Measurements from ENCODE around the gene ATXN7.

DNA sequence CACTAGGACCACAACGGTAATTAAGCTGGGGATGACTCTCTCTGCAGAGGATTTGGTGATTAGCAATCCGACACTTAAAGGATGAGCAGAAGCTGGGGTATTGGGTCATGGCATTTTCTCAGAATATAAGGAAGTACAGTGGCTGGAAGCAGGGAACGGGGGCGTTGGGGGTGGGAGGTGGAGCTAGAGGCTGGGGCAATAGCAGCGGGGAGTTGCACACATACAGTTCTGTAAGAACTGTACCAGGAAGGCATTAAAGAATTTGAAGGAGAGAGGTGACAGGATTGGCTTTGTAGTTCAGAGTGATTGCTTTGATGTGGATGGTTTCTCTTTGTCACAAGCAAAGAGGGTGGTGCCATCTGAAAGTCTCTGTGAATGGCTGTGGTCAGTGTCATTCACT is 131.4 kb downstream of the ATXN7 start:
- TF ChIP-seq, protein P1, sequence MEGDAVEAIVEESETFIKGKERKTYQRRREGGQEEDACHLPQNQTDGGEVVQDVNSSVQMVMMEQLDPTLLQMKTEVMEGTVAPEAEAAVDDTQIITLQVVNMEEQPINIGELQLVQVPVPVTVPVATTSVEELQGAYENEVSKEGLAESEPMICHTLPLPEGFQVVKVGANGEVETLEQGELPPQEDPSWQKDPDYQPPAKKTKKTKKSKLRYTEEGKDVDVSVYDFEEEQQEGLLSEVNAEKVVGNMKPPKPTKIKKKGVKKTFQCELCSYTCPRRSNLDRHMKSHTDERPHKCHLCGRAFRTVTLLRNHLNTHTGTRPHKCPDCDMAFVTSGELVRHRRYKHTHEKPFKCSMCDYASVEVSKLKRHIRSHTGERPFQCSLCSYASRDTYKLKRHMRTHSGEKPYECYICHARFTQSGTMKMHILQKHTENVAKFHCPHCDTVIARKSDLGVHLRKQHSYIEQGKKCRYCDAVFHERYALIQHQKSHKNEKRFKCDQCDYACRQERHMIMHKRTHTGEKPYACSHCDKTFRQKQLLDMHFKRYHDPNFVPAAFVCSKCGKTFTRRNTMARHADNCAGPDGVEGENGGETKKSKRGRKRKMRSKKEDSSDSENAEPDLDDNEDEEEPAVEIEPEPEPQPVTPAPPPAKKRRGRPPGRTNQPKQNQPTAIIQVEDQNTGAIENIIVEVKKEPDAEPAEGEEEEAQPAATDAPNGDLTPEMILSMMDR (IDR thresholded peaks at IDR 0.05): no peak
- no peak for TF ChIP-seq POLR2A (IDR thresholded peaks at IDR 0.05; ENCODE audit: low read depth)
- TF ChIP-seq POLR2AphosphoS5 (IDR thresholded peaks at IDR 0.05): no peak
- no peak for TF ChIP-seq EP300 (IDR thresholded peaks at IDR 0.05)

All from esophagus muscularis mucosa (tissue), 4 donors.